ENCODE measurements around the gene UNC93A.
"Not testable (repeated sequence)": the region's sequence is repeated elsewhere in the genome, so short reads cannot be mapped to it uniquely, and the experiment has no call there.

The UNC93A gene

GRCh38 chr6:167290786-167291622 lies at the start of gene UNC93A:
UNC93A (plus strand) TSS chr6:167291315; CDS start chr6:167291490, 175 bp downstream.
- no peak for DNase-seq (ENCODE audit: low read depth)

GRCh38 chr6:167241321-167242134 lies 49.6 kb upstream of the UNC93A start:
- DNase-seq (ENCODE audit: low read depth), result not testable (repeated sequence)

- not testable (repeated sequence) for DNase-seq (ENCODE audit: low read depth)
Observed at GRCh38 chr6:167242135-167242506, 49.0 kb upstream of the UNC93A start.

DNA sequence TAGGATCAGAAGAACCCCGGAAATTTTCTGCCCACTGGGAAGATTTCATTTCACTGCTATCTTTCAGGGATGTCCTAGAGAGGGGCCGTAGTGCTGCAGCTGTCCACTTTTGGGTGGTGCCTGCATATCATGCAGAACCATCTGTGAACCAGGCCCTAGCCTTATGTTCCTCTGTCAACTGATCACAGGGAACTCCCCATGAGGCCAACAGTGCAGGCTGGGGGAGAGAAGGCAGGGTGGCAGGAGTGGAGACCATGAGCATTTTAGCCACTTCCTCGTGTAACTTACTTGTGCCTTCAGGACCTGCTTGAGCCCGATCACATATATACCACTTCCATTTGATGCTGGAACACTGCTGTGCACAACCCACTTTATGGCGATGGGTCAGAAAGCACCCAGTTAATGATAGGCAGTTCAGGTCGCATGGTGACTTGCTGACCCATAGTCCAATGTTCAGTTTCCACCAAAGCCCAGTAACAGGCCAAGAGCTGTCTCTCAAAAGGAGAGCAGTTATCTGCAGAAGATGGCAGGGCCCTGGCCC lies 48.5 kb upstream of the UNC93A start:
- not testable (repeated sequence) for DNase-seq (ENCODE audit: low read depth)

- no peak for DNase-seq (ENCODE audit: low read depth)
Observed at GRCh38 chr6:167244064-167244960, 46.8 kb upstream of the UNC93A start.

- no peak for DNase-seq (ENCODE audit: low read depth)
Observed at GRCh38 chr6:167244991-167245390, 46.1 kb upstream of the UNC93A start.

DNA sequence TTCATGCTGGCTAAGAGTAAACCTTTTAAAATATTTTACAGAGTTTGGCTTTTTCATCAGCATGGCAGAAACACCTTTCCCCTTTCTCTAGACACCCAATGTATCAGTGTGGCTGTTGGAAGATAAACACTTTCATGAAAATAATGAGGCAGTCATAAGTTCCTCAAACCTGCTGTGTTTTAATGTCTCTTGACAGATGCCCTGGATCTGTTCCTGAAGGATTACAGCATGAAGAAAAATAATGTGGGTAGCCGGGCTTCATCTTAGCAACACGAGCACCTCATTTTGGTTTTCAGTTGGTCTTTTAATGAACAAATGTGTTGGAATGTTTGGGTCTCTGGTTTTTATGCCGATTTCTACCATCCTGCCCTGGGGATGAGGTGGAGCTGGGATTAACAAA lies 45.5 kb upstream of the UNC93A start:
- DNase-seq (ENCODE audit: low read depth), result no peak

DNA sequence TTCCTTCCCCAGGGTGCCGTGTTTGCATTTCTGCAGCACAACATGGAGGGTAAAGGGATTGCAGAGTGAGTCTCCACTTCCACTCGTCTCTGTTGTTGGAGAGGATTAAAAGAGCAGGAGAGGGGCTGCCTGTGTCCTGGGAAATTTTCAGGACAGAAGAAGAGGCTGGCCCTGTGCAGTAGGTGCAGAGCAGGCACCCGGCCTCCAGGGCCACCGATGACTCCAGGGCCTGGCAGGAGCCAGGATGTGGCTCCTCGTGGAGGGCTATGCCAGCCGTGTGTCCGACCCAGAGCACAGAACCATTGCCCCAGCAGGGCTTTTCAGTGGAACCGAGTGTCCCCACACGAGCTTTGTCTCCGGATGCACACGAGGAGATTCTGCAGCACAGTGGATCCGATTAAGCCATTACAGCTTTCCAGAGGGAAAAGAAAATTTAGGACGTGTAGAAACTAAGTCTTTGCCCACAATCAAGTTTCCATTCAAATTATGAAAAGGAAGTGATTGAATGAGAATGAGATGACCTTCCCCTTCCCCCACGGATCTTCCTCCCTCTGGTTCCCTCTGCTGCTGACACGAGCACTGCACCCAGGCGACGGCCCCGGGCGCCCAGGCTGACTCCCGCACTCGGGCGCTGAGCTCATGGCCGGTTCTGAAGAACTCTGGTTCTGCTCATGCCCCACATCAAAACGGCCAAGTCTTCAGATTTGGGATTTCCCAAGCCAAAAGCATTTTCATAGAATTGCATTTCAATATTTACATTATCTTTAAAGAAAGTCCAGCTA lies 43.1 kb upstream of the UNC93A start:
- DNase-seq (ENCODE audit: low read depth), result no peak

DNA sequence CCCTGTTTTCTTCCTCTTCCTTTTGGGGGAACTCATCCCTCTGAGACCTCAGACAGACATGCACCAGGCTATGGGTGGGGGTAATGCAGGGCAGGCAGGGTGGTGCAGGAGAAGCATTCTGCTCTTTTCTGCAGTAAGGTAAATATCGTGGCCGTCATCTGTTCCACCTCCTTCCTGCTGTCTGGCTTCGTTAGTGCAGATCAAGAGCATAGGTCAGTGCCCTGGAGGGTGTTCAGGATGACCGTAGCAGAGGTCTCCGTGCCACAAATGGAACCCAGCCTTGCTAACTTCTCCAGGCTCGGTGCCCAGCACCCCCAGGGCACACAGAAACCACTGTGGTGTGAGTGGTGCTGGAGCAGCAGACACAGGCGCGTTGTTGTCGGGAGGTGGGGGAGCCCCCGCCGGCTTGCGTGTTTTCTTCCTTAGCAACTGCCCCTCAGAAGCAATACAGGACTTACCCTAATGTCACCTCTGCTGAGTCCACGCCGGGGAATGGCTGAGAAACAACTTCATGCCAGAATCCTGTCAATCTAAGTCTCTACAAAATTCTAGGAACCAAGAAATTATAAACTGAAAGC lies 42.1 kb upstream of the UNC93A start:
- not testable (repeated sequence) for DNase-seq (ENCODE audit: low read depth)

DNA sequence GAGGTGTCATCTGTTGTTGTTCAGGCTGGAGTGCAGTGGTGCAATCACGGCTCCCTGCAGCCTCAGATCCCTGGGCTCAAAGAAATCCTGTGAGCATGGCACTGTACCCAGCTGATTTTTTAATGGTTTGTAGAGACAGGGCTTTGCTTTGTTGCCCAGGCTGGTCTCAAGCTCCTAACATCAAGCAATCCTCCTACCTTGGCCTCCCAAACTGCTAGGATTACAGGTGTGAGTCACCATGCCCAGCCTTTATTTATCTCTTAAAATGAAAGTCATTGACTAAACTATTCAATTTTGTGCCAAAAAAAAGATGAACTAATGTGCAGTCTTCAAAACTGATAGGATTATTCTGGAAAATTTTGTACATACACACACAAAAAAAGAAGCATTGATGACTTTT lies 38.8 kb upstream of the UNC93A start:
- DNase-seq (ENCODE audit: low read depth), result no peak

- DNase-seq (ENCODE audit: low read depth), result no peak
Observed at GRCh38 chr6:167255918-167256553, 35.1 kb upstream of the UNC93A start.

DNA sequence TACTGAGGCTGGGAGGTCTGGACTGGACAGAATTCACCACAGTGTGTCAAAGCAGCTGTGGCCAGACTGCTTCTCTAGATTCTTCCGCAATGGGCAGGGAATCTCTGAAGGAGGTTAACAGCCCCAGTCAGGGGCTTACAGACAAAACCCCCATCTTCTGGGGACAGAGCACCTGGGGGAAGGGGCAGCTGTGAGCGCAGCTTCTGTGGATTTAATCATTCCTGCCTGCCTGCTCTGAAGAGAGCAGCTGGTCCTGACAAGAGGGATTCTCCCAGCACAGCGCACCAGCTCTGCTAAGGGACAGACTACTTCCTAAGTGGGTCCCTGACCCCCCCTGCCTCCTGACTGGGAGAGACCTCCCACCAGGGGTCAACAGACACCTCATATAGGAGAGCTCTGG lies 32.5 kb upstream of the UNC93A start:
- DNase-seq (ENCODE audit: low read depth), result no peak

DNA sequence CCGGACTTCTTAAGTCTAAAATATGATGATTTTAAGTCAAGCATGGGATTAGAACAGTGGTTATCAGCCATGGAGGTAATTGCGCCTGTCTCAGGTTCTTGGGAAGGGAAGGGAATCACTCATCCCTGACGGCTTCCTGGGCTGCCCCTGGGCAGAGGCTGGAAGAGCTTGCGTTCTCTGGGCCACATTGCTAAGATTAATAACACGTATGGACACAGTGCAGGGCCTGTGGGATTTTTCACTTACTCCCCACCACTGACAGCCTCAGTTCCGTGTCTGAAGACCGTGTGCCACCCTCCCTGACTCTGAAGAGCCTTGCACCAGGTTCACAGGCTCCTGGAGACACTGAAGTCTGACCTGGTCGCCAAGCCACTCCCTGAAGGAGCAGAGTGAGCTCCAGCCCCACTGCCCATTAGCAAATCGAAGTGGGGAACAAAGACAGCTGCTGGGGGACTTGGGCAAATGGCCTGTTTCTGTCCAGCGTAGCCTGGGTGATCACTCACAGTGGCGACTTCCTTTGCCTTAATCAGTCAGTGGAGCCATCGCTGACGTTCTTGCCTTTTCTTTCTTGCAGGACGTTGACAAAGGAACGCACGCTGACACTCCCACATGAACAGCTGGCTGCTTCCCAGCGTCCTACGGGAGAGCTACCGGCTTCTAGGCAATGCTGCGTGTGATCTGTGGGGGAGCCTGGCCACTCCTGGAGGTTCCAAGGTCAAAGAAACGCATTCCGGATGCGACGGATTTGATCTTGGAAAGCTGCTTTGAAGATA lies 24.9 kb upstream of the UNC93A start:
- DNase-seq (ENCODE audit: low read depth), result not testable (repeated sequence)

- DNase-seq (ENCODE audit: low read depth), result no peak
Observed at GRCh38 chr6:167266830-167267555, 24.1 kb upstream of the UNC93A start.

DNA sequence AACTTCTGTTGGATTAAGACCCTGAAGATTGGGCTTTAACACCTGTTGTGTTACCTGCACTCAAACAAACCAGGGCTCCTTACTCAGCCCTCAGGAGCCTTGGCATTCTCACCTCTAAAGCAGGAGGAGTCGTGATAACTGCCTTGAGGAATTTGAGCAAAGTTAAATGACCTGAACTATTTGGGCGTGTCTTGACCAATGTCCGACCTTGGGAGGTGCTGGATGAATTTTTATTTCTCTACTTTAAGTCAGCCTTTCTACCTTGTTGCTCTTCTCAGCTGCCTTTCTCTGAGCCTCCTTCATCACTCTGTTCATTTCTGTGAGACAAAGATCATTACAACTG lies 23.6 kb upstream of the UNC93A start:
- DNase-seq (ENCODE audit: low read depth), result not testable (repeated sequence)

GRCh38 chr6:167267921-167268401 lies 23.2 kb upstream of the UNC93A start:
- no peak for DNase-seq (ENCODE audit: low read depth)

GRCh38 chr6:167268683-167269280 lies 22.3 kb upstream of the UNC93A start:
- no peak for DNase-seq (ENCODE audit: low read depth)

Data from EH (cell line).